Activated T-helper 1 cell treated with anti-CD3 and anti-CD28 coated beads, Interleukin-12 subunit alpha, Interleukin-12 subunit beta, Interleukin-2, Interleukin-4 antibody, amounts not matched to agents 30 ng/mL and 10 ng/mL and 1 ng/mL, durations not matched to agents 14 hours and 24 hours and 36 hours (primary cell): Measurements from ENCODE around the gene IDI1. TPM values are rescaled to one million over a fixed set of nuclear protein-coding genes. Genes with fewer than 3 reads are reported as not detected.
"Not testable (repeated sequence)": the region's sequence is repeated elsewhere in the genome, so short reads cannot be mapped to it uniquely, and the experiment has no call there.

Experiments
- DNase-seq: peaks from one replicate; pipeline ENCODE4 v3.0.0; 2021; ENCODE audit warnings: low spot score
- H3K27ac Mint-ChIP-seq: one replicate; pipeline ENCODE4 v1.8.0; 2021; ENCODE audit warnings: mild to moderate bottlenecking, mixed read lengths
- H3K27me3 Mint-ChIP-seq: one replicate; pipeline ENCODE4 v1.8.0; 2022; ENCODE audit warnings: mild to moderate bottlenecking, moderate library complexity, mixed read lengths; ENCODE audit not compliant: insufficient read depth
- H3K36me3 Mint-ChIP-seq: one replicate; pipeline ENCODE4 v1.8.0; 2021; ENCODE audit warnings: low read depth, mixed read lengths
- H3K4me1 Mint-ChIP-seq: one replicate; pipeline ENCODE4 v1.8.0; 2021; ENCODE audit warnings: low read depth, mixed read lengths
- H3K4me3 Mint-ChIP-seq: one replicate; pipeline ENCODE4 v1.8.0; 2021; ENCODE audit warnings: mild to moderate bottlenecking, moderate library complexity, mixed read lengths
- H3K9me3 Mint-ChIP-seq: one replicate; pipeline ENCODE4 v1.8.0; 2021; ENCODE audit warnings: mixed read lengths
- intact Hi-C: fragments of 100-400 bp; cut with micrococcal nuclease; formaldehyde crosslinking; loops from one replicate; pipeline ENCODE4 v1.15.1; 2024
- total RNA-seq: library from RNA; stranded (reverse); gene quantifications from 2 replicates; pipeline ENCODE4 v1.2.3, GENCODE V29; 2022

Gene IDI1
- total RNA-seq, 1 donor from 2014 or later = 76.0 TPM

DNA sequence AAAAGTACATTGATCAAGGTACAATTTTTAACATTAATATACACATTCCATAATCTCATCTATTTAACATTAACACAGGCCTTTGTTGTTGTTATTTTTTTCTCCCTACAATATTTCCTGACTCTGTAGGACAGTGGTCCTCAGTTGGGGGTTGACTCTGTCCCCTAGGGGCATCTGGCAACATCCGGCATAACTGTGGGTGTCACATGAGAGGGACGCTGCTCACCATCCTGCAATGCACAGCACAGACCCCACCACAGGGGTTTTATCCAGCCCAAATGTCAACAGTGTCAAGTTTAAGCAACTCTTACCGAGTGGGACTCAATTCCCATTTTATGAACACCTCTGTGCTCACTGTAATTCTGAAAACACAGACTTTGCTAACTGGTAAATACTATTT is 8.8 kb downstream of the IDI1 start:
- Mint-ChIP-seq H3K36me3 (peaks cover 42% of the 10 kb centered on the region), H3K27ac (no peak overlapping the region), H3K4me3 (no peak overlapping the region), H3K4me1 (peaks cover 40% of the 10 kb centered on the region), H3K27me3 (no peaks in the 10 kb centered on the region), H3K9me3 (no peaks in the 10 kb centered on the region)
- no peak for DNase-seq
- intact Hi-C loops = no loop called here

DNA sequence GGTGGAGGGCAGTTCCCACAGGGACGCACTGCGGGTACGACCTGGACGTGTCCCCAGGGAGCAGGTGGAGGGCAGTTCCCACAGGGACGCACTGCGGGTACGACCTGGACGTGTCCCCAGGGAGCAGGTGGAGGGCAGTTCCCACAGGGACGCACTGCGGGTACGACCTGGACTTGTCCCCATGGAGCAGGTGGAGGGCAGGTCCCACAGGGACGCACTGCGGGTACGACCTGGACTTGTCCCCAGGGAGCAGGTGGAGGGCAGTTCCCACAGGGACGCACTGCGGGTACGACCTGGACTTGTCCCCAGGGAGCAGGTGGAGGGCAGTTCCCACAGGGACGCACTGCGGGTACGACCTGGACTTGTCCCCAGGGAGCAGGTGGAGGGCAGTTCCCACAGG is 10.2 kb downstream of the IDI1 start:
- Mint-ChIP-seq H3K4me1 (peaks cover 26% of the 10 kb centered on the region), H3K36me3 (peaks cover 35% of the 10 kb centered on the region)
- H3K27ac Mint-ChIP-seq, H3K27me3 Mint-ChIP-seq, H3K9me3 Mint-ChIP-seq, DNase-seq, H3K4me3 Mint-ChIP-seq, intact Hi-C loops: not testable (repeated sequence)

DNA sequence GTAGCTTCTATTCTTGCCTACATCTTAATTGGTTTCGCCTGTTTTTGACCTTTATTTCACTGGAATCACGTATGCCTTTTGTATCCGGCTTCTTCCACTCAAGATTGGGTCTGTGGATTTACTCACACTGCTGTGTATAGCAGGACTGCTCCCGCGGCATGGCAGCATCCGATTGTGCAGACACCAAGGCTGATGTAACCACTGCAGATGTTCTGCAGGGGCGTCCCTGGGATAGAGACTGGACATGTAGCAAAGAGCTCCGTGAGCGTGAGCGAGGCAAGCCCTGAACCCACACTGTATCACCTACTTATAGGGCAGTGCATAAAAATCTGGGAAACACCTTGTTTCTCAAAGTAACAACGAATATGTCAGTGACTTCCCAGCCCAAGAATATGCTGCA is 11.8 kb downstream of the IDI1 start:
- no peaks in the 10 kb centered on the region for H3K27me3 Mint-ChIP-seq
- peaks cover 30% of the 10 kb centered on the region for H3K36me3 Mint-ChIP-seq
- no peak for DNase-seq
- peaks cover 18% of the 10 kb centered on the region for H3K4me1 Mint-ChIP-seq
- intact Hi-C loops = no loop called here
- H3K9me3 Mint-ChIP-seq = no peaks in the 10 kb centered on the region
- H3K27ac Mint-ChIP-seq = peak overlapping the region; percentile 43
- H3K4me3 Mint-ChIP-seq = no peak overlapping the region

- Mint-ChIP-seq H3K27me3 (no peaks in the 10 kb centered on the region), H3K27ac (peak overlapping the region; percentile 61), H3K4me1 (peaks cover 18% of the 10 kb centered on the region), H3K36me3 (peaks cover 31% of the 10 kb centered on the region), H3K9me3 (no peaks in the 10 kb centered on the region), H3K4me3 (peak overlapping the region; percentile 13)
- intact Hi-C loops = no loop called here
- DNase-seq = no peak
Measured at GRCh38 chr10:1036341-1036791, 12.6 kb downstream of the IDI1 start.

DNA sequence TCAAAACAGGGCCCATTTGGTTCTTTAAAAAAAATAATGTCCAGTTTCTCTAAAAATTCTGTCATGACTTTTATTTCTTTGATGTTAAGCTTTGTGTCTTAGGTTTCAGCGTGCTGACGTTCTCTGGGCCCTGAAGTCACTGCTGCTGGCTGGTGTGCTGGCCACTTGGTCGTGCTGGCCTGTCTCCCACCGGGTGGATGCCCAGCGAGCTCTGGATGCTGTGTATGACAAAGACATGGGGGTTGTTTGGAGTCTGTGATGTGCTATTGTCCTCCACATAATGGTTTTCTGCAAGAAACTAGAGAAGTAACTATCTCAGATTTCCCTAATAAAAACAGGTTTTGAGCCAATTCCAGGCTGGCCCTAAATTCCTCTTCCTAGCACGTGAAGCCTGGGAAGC is 13.7 kb downstream of the IDI1 start:
- Mint-ChIP-seq H3K4me1 (peaks cover 15% of the 10 kb centered on the region), H3K36me3 (peaks cover 22% of the 10 kb centered on the region), H3K27me3 (no peaks in the 10 kb centered on the region), H3K4me3 (no peak overlapping the region), H3K27ac (no peak overlapping the region), H3K9me3 (no peaks in the 10 kb centered on the region)
- DNase-seq = no peak
- intact Hi-C loops = no loop called here

- no peak for DNase-seq
- H3K4me1 Mint-ChIP-seq = peaks cover 13% of the 10 kb centered on the region
- intact Hi-C loops = no loop called here
- no peaks in the 10 kb centered on the region for H3K27me3 Mint-ChIP-seq
- H3K27ac Mint-ChIP-seq = no peak overlapping the region
- H3K4me3 Mint-ChIP-seq = no peak overlapping the region
- no peaks in the 10 kb centered on the region for H3K9me3 Mint-ChIP-seq
- H3K36me3 Mint-ChIP-seq = peaks cover 20% of the 10 kb centered on the region
Measured at GRCh38 chr10:1034758-1035157, 14.2 kb downstream of the IDI1 start.

DNA sequence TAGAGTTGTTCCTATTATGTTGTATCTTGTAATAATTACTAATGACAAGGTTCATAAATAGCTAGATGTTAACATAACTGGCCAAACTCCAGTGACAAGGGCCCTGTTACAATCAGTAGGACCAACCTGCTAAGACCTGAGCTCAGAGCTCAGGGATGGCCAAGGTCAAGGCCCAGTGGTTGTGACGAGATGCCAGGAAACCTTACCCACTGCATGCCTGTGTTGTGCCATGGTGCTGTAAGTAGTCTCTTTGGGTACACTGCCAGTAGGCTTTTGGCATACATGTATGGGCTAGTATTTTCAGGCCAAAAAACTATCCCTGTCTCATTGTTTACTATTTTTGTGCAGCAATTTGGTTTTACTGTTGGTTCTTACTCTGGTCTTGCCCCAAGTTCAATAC is 15.3 kb downstream of the IDI1 start:
- H3K27me3 Mint-ChIP-seq = no peaks in the 10 kb centered on the region

GRCh38 chr10:1029838-1030237 is 19.1 kb downstream of the IDI1 start:
- intact Hi-C loops = no loop called here
- H3K4me1 Mint-ChIP-seq = no peaks in the 10 kb centered on the region
- no peak overlapping the region for H3K27ac Mint-ChIP-seq
- no peaks in the 10 kb centered on the region for H3K9me3 Mint-ChIP-seq
- peaks cover 12% of the 10 kb centered on the region for H3K36me3 Mint-ChIP-seq
- no peak overlapping the region for H3K4me3 Mint-ChIP-seq
- no peaks in the 10 kb centered on the region for H3K27me3 Mint-ChIP-seq
- DNase-seq = no peak

More for the DNA sequence above, 15.3 kb downstream of the IDI1 start:
- H3K4me3 Mint-ChIP-seq = no peak overlapping the region
- peaks cover 20% of the 10 kb centered on the region for H3K36me3 Mint-ChIP-seq
- intact Hi-C loops = no loop called here
- no peak overlapping the region for H3K27ac Mint-ChIP-seq
- no peaks in the 10 kb centered on the region for H3K9me3 Mint-ChIP-seq
- DNase-seq = no peak
- H3K4me1 Mint-ChIP-seq = peaks cover 13% of the 10 kb centered on the region

- intact Hi-C loops = no loop called here
Measured at GRCh38 chr10:1026578-1026977, 22.3 kb downstream of the IDI1 start.

GRCh38 chr10:1025683-1026082 is 23.2 kb downstream of the IDI1 start, which contains the start of gene IDI2:
Gene IDI2, minus strand, starts transcription at chr10:1025859. Its CDS starts 1,136 bp downstream, at chr10:1024723.
- H3K4me3 Mint-ChIP-seq = no peak within 1 kb of the TSS
- H3K27ac Mint-ChIP-seq = no peak within 1 kb of the TSS
- no peaks in the 10 kb centered on the region for H3K4me1 Mint-ChIP-seq
- intact Hi-C loops = no loop called here
- no peak for DNase-seq
- H3K9me3 Mint-ChIP-seq = no peaks in the 10 kb centered on the region
- no peaks in the 10 kb centered on the region for H3K27me3 Mint-ChIP-seq
- peaks cover 10% of the 10 kb centered on the region for H3K36me3 Mint-ChIP-seq

More at GRCh38 chr10:1026578-1026977, 22.3 kb downstream of the IDI1 start:
- Mint-ChIP-seq H3K27ac (no peak overlapping the region), H3K4me3 (no peak overlapping the region), H3K36me3 (peaks cover 9% of the 10 kb centered on the region), H3K27me3 (no peaks in the 10 kb centered on the region), H3K4me1 (no peaks in the 10 kb centered on the region), H3K9me3 (no peaks in the 10 kb centered on the region)
- no peak for DNase-seq

DNA sequence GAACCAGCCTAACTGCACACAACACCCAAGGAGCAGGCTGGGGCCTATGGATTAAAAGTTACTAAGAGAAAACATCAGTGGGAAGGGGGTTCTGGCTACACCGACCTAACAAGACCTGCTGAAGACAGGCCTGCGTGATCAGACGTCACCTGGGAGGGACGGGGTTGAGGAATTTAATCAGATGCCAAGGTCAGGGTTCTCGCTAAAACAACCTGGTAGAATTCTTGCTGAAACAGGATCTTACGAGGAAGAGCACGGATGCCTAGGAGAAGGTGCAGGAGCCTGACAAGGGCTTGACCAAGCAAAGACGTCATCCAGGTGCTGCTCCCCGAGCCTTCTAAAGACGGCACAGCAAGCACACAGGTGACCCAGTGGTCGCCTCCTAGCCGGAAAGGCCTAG is 24.8 kb downstream of the IDI1 start:
- DNase-seq = no peak
- H3K9me3 Mint-ChIP-seq = no peaks in the 10 kb centered on the region
- intact Hi-C loops = no loop called here
- H3K27me3 Mint-ChIP-seq = no peaks in the 10 kb centered on the region
- H3K4me1 Mint-ChIP-seq = no peaks in the 10 kb centered on the region
- H3K36me3 Mint-ChIP-seq = peaks cover 18% of the 10 kb centered on the region
- H3K27ac Mint-ChIP-seq = no peak overlapping the region
- no peak overlapping the region for H3K4me3 Mint-ChIP-seq

GRCh38 chr10:1022413-1022812 is 26.5 kb downstream of the IDI1 start:
- intact Hi-C loops = no loop called here
- peaks cover 26% of the 10 kb centered on the region for H3K36me3 Mint-ChIP-seq
- H3K4me1 Mint-ChIP-seq = no peaks in the 10 kb centered on the region
- no peak overlapping the region for H3K27ac Mint-ChIP-seq
- no peak for DNase-seq
- H3K27me3 Mint-ChIP-seq = no peaks in the 10 kb centered on the region
- no peak overlapping the region for H3K4me3 Mint-ChIP-seq
- H3K9me3 Mint-ChIP-seq = no peaks in the 10 kb centered on the region

DNA sequence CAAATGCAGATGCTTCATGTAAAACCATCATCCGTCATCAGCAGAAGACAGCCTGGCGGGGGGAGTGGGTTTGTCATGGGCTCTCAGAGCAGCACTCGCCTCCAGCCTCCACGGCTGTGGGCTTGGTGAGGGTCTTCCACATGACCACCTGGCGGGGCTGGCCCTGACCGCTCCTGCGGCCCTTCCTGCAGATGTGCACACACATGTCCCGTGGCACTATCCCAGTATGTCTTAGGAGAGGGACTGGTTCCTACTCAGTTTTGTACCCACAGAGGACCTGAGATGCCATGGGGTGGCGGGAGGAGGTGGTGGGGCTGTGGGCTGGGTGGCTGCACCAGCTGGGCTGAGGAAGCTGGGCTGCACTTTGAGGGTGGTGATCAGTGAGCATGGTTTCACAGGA is 28.0 kb downstream of the IDI1 start:
- H3K27ac Mint-ChIP-seq = no peak overlapping the region
- no peaks in the 10 kb centered on the region for H3K9me3 Mint-ChIP-seq
- H3K4me3 Mint-ChIP-seq = no peak overlapping the region
- no peaks in the 10 kb centered on the region for H3K4me1 Mint-ChIP-seq
- no peaks in the 10 kb centered on the region for H3K27me3 Mint-ChIP-seq
- H3K36me3 Mint-ChIP-seq = peaks cover 32% of the 10 kb centered on the region
- no peak for DNase-seq
- intact Hi-C loops = no loop called here

- no peak for DNase-seq
- Mint-ChIP-seq H3K36me3 (peaks cover 35% of the 10 kb centered on the region), H3K4me3 (no peak overlapping the region), H3K9me3 (no peaks in the 10 kb centered on the region), H3K27me3 (no peaks in the 10 kb centered on the region), H3K4me1 (no peaks in the 10 kb centered on the region), H3K27ac (peak overlapping the region; percentile 48)
- intact Hi-C loops = no loop called here
Measured at GRCh38 chr10:1020460-1020859, 28.5 kb downstream of the IDI1 start.
